Activated T-helper 2 cell treated with anti-CD3 and anti-CD28 coated beads, Interferon-gamma antibody, Interleukin-2, Interleukin-4, amounts not matched to agents 10 μg/mL and 5 μg/mL and 100 μg/mL, durations not matched to agents 14 hours and 24 hours and 36 hours (primary cell): Measurements from ENCODE around the gene CPSF3. TPM values are rescaled to one million over a fixed set of nuclear protein-coding genes. Genes with fewer than 3 reads are reported as not detected.
A peak's percentile ranks its signal among the peaks of the same experiment; 100 is the strongest.

Experiments used
- DNase-seq: peaks from one replicate; pipeline ENCODE4 v3.0.0; 2021; ENCODE audit warnings: low spot score
- H3K27ac Mint-ChIP-seq: one replicate; pipeline ENCODE4 v1.8.0; 2021; ENCODE audit warnings: mixed read lengths
- H3K27me3 Mint-ChIP-seq: one replicate; pipeline ENCODE4 v1.8.0; 2021; ENCODE audit warnings: low read depth, mixed read lengths
- H3K36me3 Mint-ChIP-seq: one replicate; pipeline ENCODE4 v1.8.0; 2021; ENCODE audit warnings: low read depth, mixed read lengths
- H3K4me1 Mint-ChIP-seq: one replicate; pipeline ENCODE4 v1.8.0; 2021; ENCODE audit warnings: low read depth, mixed read lengths
- H3K4me3 Mint-ChIP-seq: one replicate; pipeline ENCODE4 v1.8.0; 2021; ENCODE audit warnings: low read depth, mild to moderate bottlenecking, moderate library complexity, mixed read lengths
- H3K9me3 Mint-ChIP-seq: one replicate; pipeline ENCODE4 v1.8.0; 2021; ENCODE audit warnings: mixed read lengths
- intact Hi-C: fragments of 100-400 bp; cut with micrococcal nuclease; formaldehyde crosslinking; loops from one replicate; pipeline ENCODE4 v1.15.1; 2023
- total RNA-seq: library from RNA; stranded (reverse); gene quantifications from 2 replicates; pipeline ENCODE4 v1.2.3, GENCODE V29; 2022

Gene CPSF3
- total RNA-seq, 1 donor from 2014 or later = 69.5 TPM

- H3K36me3 Mint-ChIP-seq = peaks cover 4% of the 10 kb centered on the region
- no peaks in the 10 kb centered on the region for H3K9me3 Mint-ChIP-seq
- no peak overlapping the region for H3K4me3 Mint-ChIP-seq
- no peaks in the 10 kb centered on the region for H3K4me1 Mint-ChIP-seq
- H3K27me3 Mint-ChIP-seq = no peaks in the 10 kb centered on the region
- no peak overlapping the region for H3K27ac Mint-ChIP-seq
- no peak for DNase-seq
- intact Hi-C loops = no loop called here
These were observed 21.6 kb upstream of the CPSF3 start for GRCh38 chr2:9401646-9402371.

GRCh38 chr2:9403924-9404323, 19.5 kb upstream of the CPSF3 start:
- Mint-ChIP-seq H3K4me1 (no peaks in the 10 kb centered on the region), H3K36me3 (peaks cover 11% of the 10 kb centered on the region), H3K27ac (no peak overlapping the region), H3K27me3 (no peaks in the 10 kb centered on the region), H3K4me3 (no peak overlapping the region), H3K9me3 (no peaks in the 10 kb centered on the region)
- no peak for DNase-seq
- intact Hi-C loops = no loop called here

DNA sequence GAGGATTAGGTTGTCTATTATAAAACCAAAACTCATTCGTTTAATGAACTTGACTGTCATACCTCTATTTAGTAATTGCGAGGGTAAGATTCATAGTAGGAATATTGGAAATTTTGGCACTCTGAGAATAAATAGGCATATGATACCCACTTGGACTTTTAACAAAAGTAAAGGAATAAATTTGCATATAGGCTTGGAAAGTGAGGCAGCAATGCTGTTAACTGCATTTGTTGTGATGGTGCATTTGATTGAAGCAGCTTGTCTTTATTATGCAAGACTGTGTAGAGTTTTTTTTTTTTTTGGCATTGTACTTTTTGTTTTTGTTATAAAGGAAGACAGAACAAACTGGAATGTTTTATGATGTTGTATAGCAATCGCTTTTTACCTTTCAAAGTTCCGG, 19.0 kb upstream of the CPSF3 start:
- Mint-ChIP-seq H3K4me1 (no peaks in the 10 kb centered on the region), H3K9me3 (no peaks in the 10 kb centered on the region), H3K27me3 (no peaks in the 10 kb centered on the region), H3K4me3 (no peak overlapping the region), H3K27ac (no peak overlapping the region), H3K36me3 (peaks cover 15% of the 10 kb centered on the region)
- intact Hi-C loops = no loop called here
- DNase-seq = no peak

DNA sequence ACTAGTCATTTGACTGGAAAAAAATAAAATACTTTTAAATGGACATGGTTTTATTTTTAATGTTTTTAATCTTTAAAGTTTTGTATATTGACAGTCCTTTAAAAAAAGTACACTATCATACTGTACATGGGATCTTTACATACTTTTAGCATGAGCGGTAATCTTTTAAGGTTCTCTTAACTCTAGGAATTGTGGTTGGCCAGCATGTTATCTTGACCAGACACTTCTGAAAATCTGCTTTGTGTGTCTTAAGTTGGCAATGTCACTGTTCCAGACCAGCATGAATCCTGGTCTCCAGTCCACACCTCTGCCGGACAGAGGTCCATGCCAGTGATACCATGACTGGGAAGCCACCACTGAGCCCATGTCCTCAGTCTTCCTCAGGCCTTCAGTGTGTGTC, 17.8 kb upstream of the CPSF3 start:
- intact Hi-C loops = no loop called here
- H3K27me3 Mint-ChIP-seq = no peaks in the 10 kb centered on the region
- peaks cover 21% of the 10 kb centered on the region for H3K36me3 Mint-ChIP-seq
- no peak overlapping the region for H3K27ac Mint-ChIP-seq
- no peak for DNase-seq
- H3K9me3 Mint-ChIP-seq = no peaks in the 10 kb centered on the region
- H3K4me3 Mint-ChIP-seq = no peak overlapping the region
- H3K4me1 Mint-ChIP-seq = no peaks in the 10 kb centered on the region

GRCh38 chr2:9406529-9407362, 16.7 kb upstream of the CPSF3 start:
- Mint-ChIP-seq H3K27ac (no peak overlapping the region), H3K4me3 (no peak overlapping the region), H3K4me1 (no peaks in the 10 kb centered on the region), H3K27me3 (no peaks in the 10 kb centered on the region), H3K36me3 (peaks cover 30% of the 10 kb centered on the region), H3K9me3 (no peaks in the 10 kb centered on the region)
- DNase-seq = no peak
- intact Hi-C loops = no loop called here

GRCh38 chr2:9407363-9407811, 16.1 kb upstream of the CPSF3 start:
- Mint-ChIP-seq H3K4me1 (no peaks in the 10 kb centered on the region), H3K36me3 (peaks cover 36% of the 10 kb centered on the region), H3K27me3 (no peaks in the 10 kb centered on the region), H3K4me3 (no peak overlapping the region), H3K27ac (no peak overlapping the region), H3K9me3 (no peaks in the 10 kb centered on the region)
- intact Hi-C loops = no loop called here
- no peak for DNase-seq

- Mint-ChIP-seq H3K4me3 (no peak overlapping the region), H3K27me3 (no peaks in the 10 kb centered on the region), H3K36me3 (peaks cover 42% of the 10 kb centered on the region), H3K4me1 (no peaks in the 10 kb centered on the region), H3K9me3 (no peaks in the 10 kb centered on the region), H3K27ac (no peak overlapping the region)
- no peak for DNase-seq
- intact Hi-C loops = no loop called here
These were observed 14.8 kb upstream of the CPSF3 start for GRCh38 chr2:9408641-9409151.

DNA sequence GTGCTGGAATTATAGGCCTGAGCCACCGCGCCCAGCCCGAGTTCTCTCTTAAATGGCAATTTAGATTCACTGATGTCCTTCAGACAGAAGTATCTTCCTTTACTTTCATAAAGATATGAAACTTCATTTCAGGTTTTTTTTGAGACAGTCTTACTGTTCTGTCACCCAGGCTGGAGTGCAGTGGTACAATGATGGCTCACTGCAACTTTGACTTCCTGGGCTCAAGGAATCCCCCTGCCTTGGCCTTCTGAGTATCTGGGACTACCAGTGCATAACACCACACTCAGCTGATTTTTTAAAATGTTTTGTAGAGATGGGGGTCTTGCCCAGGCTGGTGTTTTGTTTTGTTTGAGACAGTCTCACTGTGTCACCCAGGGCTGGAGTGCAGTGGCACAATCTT, 13.3 kb upstream of the CPSF3 start:
- no peak for DNase-seq
- Mint-ChIP-seq H3K36me3 (peaks cover 55% of the 10 kb centered on the region), H3K27ac (no peak overlapping the region), H3K27me3 (no peaks in the 10 kb centered on the region), H3K9me3 (no peaks in the 10 kb centered on the region), H3K4me1 (peaks cover 7% of the 10 kb centered on the region), H3K4me3 (no peak overlapping the region)
- intact Hi-C loops = no loop called here

DNA sequence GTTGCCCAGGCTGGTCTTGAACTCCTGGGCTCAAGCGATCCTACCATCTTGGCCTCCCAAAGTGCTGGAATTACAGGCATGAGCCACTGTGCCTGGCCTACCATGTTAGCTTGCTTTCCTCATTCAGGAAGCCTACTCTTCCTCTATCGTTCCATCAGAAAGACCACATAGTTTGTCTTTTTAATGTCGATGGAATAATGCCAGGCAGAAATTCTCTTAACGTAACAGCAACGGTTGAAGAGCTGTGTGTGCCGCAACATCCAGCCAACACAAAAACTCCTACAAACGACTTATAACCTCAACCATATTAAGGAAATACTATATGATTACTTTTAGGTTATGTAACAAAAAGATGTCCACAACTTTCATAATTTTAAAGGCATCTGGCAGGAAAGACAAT, 10.7 kb upstream of the CPSF3 start:
- Mint-ChIP-seq H3K9me3 (no peaks in the 10 kb centered on the region), H3K27me3 (no peaks in the 10 kb centered on the region), H3K4me3 (no peak overlapping the region), H3K36me3 (peaks cover 66% of the 10 kb centered on the region), H3K4me1 (peaks cover 20% of the 10 kb centered on the region), H3K27ac (no peak overlapping the region)
- intact Hi-C loops = no loop called here
- no peak for DNase-seq

DNA sequence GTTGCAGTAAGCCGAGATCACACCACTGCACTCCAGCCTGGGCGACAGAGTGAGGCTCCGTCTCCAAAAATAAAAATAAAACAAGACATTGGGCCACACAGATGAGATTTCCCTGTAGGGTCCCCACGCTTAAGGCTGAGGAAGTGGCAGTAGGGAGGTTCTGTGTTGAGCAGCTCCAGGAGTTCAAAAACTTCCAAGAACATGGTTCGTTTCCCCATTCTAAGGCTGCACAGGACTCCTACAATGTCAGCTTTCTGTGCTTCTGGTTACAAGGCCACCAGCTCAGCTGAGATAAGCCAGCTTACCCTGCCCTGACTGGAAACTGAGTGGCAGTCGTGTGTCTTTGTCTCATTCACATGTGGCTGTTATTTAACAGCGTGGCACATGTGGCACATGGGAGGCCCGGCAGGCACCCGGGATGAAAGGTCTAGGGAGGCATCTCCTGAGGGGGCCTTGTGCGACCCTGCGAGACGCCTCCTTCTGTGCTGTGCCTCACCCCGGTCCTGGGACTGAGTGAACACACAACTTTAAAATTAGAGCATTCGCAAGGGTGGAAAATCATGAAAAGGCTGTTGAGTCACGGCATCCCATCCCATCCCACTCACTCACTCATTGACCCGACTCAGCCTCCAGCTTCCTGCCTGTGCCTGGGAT, 7.8 kb upstream of the CPSF3 start:
- H3K27me3 Mint-ChIP-seq = no peaks in the 10 kb centered on the region
- no peak for DNase-seq
- intact Hi-C loops = no loop called here
- H3K9me3 Mint-ChIP-seq = no peaks in the 10 kb centered on the region
- no peak overlapping the region for H3K4me3 Mint-ChIP-seq
- H3K36me3 Mint-ChIP-seq = peaks cover 76% of the 10 kb centered on the region
- peaks cover 43% of the 10 kb centered on the region for H3K4me1 Mint-ChIP-seq
- H3K27ac Mint-ChIP-seq = no peak overlapping the region

GRCh38 chr2:9416267-9416961, 7.0 kb upstream of the CPSF3 start:
- Mint-ChIP-seq H3K4me1 (peaks cover 45% of the 10 kb centered on the region), H3K36me3 (peaks cover 71% of the 10 kb centered on the region), H3K9me3 (no peaks in the 10 kb centered on the region), H3K4me3 (no peak overlapping the region), H3K27me3 (no peaks in the 10 kb centered on the region), H3K27ac (peak overlapping the region; percentile 52)
- DNase-seq = no peak
- intact Hi-C loops = no loop called here

DNA sequence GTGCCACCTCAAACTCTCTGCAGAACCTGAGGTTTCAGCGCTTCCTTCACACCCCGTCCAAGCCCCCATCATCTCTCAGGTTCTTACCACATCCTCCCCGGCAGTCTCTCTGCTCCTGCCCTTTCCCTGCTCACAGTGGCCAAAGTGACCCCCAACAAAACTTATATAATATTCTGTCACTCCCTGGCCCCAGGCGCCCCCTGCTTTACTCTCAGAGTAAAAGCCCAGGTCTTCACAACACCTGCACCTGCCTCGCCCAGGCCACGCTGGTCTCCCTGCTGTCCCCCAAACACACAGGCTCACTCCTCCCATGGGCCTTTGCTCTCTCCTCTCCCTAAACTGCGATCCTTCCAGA, 6.5 kb upstream of the CPSF3 start:
- DNase-seq = no peak
- peaks cover 50% of the 10 kb centered on the region for H3K4me1 Mint-ChIP-seq
- no peaks in the 10 kb centered on the region for H3K9me3 Mint-ChIP-seq
- peak overlapping the region; percentile 52 for H3K27ac Mint-ChIP-seq
- no peak overlapping the region for H3K4me3 Mint-ChIP-seq
- H3K27me3 Mint-ChIP-seq = no peaks in the 10 kb centered on the region
- intact Hi-C loops = no loop called here
- H3K36me3 Mint-ChIP-seq = peaks cover 71% of the 10 kb centered on the region
